Measurements from ENCODE around the gene JAM3. TPM values are rescaled to one million over a fixed set of nuclear protein-coding genes. Genes with fewer than 3 reads are reported as not detected.

JAM3 gene
- polyA plus RNA-seq, 4 donors = 52.6 to 59.7 (median 57.0) TPM

GRCh38 chr11:134139873-134140331 is 71.0 kb downstream of the JAM3 start:
- DNase-seq (ENCODE audit: low read depth in 4 of 4, low spot score in 3 of 4) = peak in 2 of 4 donors; percentile 39 to 56

DNA sequence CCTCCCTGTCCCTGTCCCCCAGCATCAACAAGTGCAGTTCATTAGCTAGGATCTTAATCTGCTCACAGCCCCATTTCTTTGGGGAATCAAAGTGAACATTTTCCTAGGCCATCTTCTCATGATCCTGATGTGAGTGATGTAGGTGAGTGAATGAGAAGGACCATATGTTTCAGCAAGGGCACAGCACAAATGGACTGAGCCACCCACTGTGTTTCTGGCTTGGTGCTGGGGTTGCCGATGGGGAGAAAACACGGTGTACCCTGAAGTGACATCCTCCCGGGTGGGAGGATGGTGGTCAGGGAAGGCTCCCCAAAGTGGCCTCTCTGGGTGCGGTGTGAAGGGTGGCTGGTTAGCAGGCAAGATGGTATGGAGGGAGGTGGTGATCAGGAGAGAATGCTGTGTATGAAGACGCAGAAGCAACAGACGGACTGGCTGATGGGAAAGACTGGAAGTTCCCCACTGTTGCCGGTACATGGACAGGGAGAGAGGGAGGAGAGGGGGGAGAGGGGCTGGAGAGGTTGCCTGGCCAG is 72.2 kb downstream of the JAM3 start:
- DNase-seq (ENCODE audit: low read depth in 4 of 4, low spot score in 3 of 4) = no peak

GRCh38 chr11:134142536-134142935 is 73.7 kb downstream of the JAM3 start:
- DNase-seq (ENCODE audit: low read depth in 4 of 4, low spot score in 3 of 4) = no peak

DNA sequence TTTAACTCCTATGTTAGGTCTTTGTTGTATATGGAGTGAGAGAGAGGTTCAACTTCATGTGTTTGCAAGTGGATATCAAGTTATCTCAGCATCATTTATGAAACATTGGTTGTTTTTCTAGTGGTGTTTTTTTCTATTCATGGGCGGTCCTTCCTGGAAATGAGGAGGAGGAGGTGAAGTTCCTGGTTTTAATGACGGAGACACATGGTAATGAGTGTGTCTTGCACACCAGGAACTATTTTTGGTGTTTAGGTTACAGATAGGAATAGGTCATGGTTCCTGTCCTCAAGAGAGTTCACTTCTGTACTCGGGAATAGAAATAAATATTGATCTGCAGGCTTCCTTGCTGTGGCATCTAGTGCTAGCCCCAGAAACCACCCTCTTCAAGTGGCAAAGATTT is 74.9 kb downstream of the JAM3 start:
- DNase-seq (ENCODE audit: low read depth in 4 of 4, low spot score in 3 of 4) = no peak

GRCh38 chr11:134144744-134145143 is 75.9 kb downstream of the JAM3 start:
- no peak for DNase-seq (ENCODE audit: low read depth in 4 of 4, low spot score in 3 of 4)

DNA sequence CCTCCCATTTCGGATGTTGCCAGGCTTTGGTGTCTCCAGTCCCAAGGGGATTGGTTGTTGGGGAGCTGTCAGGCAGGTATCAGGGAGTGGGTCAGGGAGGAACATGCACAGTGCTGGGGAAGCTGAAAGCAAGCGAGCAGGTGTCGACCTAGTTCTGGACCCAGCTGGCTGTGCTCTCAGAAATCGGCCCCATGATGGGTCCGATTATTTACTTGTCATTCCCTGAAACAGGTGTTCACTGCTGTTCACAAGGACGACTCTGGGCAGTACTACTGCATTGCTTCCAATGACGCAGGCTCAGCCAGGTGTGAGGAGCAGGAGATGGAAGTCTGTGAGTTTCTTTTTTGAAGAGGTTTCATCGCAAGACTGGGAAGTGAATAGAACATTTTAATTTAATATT is 76.8 kb downstream of the JAM3 start:
- no peak for DNase-seq (ENCODE audit: low read depth in 4 of 4, low spot score in 3 of 4)

GRCh38 chr11:134146598-134146997 is 77.7 kb downstream of the JAM3 start:
- DNase-seq (ENCODE audit: low read depth in 4 of 4, low spot score in 3 of 4) = no peak

DNA sequence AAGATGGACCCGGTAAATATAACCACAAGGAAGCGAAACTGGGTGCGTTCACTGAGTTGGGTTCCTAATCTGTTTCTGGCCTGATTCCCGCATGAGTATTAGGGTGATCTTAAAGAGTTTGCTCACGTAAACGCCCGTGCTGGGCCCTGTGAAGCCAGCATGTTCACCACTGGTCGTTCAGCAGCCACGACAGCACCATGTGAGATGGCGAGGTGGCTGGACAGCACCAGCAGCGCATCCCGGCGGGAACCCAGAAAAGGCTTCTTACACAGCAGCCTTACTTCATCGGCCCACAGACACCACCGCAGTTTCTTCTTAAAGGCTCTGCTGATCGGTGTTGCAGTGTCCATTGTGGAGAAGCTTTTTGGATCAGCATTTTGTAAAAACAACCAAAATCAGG is 80.5 kb downstream of the JAM3 start:
- DNase-seq (ENCODE audit: low read depth in 4 of 4, low spot score in 3 of 4) = no peak

- DNase-seq (ENCODE audit: low read depth in 4 of 4, low spot score in 3 of 4) = no peak
These were observed 81.5 kb downstream of the JAM3 start for GRCh38 chr11:134150195-134150903.

DNA sequence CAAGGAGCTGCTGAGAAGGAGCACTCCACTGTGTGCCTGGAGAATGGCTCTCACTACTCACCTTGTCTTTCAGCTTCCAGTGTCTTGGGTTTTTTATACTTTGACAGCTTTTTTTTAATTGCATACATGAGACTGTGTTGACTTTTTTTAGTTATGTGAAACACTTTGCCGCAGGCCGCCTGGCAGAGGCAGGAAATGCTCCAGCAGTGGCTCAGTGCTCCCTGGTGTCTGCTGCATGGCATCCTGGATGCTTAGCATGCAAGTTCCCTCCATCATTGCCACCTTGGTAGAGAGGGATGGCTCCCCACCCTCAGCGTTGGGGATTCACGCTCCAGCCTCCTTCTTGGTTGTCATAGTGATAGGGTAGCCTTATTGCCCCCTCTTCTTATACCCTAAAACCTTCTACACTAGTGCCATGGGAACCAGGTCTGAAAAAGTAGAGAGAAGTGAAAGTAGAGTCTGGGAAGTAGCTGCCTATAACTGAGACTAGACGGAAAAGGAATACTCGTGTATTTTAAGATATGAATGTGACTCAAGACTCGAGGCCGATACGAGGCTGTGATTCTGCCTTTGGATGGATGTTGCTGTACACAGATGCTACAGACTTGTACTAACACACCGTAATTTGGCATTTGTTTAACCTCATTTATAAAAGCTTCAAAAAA is 82.3 kb downstream of the JAM3 start:
- DNase-seq (ENCODE audit: low read depth in 4 of 4, low spot score in 3 of 4) = no peak

- no peak for DNase-seq (ENCODE audit: low read depth in 4 of 4, low spot score in 3 of 4)
These were observed 83.8 kb downstream of the JAM3 start for GRCh38 chr11:134152696-134153095.

DNA sequence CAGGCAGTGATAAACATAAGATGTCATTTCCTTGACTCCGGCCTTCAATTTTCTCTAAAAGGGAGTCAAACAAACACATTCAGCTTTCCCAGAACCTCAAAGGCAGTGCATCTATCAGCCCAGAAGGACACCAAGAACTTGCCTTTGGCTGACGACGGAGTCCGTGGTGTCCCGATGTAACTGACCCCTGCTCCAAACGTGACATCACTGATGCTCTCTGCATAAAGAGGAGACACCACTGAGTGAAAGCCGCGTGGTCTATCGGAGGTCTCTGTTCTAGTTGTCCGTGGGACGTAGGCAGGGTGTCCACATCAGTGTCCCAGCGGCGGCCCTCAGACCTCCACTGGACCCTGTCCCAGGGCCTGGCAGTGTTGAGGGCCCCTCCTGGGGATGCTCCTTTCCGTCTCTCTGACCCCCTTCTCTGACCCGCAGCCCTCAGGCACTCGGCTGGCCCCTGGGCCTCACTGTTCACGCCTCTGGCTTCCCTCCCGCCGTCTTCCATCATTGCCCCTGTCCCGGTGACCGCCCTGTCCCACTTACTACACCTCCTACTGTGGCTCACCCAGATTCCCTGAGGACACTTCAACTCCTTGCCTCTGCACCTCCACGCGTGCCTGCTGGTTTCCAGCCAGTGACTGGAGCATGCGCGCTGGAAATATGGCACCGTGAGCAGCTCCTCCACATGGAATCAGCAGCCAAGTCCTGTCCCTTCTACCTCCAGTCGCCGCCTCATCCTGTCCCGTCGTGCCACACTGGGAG is 84.5 kb downstream of the JAM3 start:
- no peak for DNase-seq (ENCODE audit: low read depth in 4 of 4, low spot score in 3 of 4)

DNA sequence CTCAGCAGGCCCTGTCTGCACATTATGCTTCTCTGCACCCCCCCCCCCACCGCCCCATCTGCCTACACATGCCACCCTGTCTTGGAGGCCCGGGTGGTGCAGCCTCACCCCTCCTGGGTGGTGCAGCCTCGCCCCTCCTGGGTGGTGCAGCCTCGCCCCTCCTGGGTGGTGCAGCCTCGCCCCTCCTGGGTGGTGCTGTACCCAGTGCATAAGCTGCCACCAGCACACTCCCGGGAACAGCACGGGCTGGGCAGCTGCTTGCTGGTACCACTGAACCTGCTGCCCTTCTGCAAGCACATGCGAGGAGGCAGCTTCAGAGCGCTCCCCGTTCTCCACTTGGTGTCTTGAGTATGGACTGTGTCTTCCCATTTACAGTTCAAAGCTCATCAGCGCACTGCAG is 85.6 kb downstream of the JAM3 start:
- DNase-seq (ENCODE audit: low read depth in 4 of 4, low spot score in 3 of 4) = no peak

- no peak for DNase-seq (ENCODE audit: low read depth in 4 of 4, low spot score in 3 of 4)
These were observed 86.6 kb downstream of the JAM3 start for GRCh38 chr11:134155456-134155855.

DNA sequence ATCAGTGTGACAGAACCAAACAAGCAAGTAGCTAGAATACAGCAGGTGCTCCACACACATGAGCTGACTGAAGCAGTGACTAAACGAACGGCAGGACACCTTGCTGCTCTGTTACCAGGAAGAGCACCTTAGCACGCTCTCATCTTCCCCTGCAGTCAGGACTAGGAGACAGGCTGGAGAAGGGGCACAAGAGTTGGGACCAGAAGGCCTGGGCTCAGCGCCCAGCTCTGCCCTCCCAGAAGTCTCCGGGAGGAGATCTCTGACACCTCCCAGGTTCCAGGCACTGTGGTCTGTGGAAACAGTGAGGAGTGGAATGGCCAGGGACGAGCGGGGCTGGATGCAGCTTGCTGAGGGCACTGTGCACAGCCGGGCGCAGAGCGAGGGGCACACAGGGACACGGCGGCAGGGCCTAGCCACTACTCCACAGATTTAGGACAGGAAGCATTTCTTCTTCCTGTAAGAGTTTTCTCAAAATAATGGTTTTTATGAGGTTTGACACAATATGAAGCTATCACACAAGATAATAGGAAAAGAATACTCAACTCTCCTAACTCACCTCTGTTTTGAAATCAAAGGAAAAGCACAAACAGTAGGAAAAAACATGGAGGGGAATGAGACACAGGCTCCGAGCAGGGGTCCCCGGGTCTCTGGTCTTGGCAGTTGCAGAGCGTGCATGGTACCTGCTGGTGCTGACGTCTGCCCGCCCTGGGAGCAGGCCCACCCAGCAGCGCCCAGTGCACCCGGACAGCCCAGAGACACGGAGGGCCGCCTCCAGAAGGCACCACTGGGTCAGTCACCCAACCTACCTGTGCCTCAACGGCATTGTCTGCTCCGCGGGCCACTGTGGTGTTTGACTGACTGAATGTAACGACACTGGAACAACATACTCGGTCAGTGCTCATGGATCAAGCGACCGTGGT is 87.3 kb downstream of the JAM3 start:
- no peak for DNase-seq (ENCODE audit: low read depth in 4 of 4, low spot score in 3 of 4)

- no peak for DNase-seq (ENCODE audit: low read depth in 4 of 4, low spot score in 3 of 4)
These were observed 88.6 kb downstream of the JAM3 start for GRCh38 chr11:134157451-134157850.

- DNase-seq (ENCODE audit: low read depth in 4 of 4, low spot score in 3 of 4) = no peak
These were observed 89.2 kb downstream of the JAM3 start for GRCh38 chr11:134158023-134158422.

DNA sequence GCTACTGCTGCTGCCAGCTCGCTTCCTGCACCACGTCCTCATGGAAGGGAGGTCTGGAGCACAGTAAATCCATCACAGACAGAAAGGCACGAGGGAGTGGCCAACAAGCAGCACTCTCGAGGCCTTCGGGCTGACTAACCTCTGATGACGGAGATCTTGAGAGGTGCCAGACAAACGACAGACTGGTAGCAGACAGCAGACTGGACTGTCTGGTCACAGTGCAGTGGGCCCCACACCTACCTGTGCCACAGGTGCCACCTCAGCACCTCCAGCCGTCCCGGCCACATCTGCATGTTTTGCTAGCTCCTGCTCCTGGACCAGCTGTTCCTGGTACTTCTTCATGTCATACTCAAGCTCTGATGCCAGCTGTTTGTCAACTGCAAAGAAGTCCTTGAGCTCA is 90.8 kb downstream of the JAM3 start:
- no peak for DNase-seq (ENCODE audit: low read depth in 4 of 4, low spot score in 3 of 4)

DNA sequence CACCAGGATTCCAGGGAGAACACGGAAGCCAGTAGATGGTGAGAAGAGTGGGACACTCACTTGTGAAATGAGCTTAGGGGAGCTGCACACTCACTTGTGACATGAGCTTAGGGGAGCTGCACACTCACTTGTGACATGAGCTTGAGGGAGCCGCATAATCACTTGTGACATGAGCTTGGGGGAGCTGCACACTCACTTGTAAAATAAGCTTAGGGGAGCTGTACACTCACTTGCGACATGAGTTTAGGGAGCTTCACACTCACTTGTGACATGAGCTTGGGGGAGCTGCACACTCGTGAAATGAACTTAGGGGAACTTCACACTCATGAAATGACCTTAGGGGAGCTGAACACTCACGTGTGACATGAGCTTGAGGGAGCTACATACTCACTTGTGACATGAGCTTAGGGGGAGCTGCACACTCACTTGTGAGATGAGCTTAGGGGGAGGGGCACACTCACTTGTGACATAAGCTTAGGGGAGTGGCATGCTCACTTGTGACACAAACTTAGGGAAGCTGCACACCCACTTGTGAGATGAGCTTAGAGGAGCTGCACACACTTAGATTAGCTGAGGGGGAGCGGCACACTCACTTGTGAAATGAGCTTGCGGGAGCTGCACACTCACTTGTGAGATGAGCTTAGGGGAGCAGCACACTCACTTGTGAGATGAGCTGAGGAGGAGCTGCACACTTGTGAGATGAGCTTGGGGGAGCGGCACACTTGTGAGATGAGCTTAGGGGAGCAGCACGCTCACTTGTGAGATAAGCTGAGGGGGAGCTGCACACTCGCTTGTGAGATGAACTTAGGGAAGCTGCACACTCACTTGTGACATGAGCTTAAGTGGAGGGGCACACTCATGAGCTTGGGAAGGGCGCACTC is 95.9 kb downstream of the JAM3 start:
- no peak for DNase-seq (ENCODE audit: low read depth in 4 of 4, low spot score in 3 of 4)
